HG03108 (cell line): ENCODE data around the gene AKAP7.

ENCODE experiments used
- ATAC-seq: cut with Tn5 transposase; IDR thresholded peaks from one replicate; pipeline ENCODE4 v1.9.1; 2021; ENCODE audit warnings: moderate library complexity; ENCODE audit not compliant: unreplicated experiment

AKAP7 gene

GRCh38 chr6:131197716-131198115 is 62.4 kb downstream of the AKAP7 start:
- no peak for ATAC-seq

DNA sequence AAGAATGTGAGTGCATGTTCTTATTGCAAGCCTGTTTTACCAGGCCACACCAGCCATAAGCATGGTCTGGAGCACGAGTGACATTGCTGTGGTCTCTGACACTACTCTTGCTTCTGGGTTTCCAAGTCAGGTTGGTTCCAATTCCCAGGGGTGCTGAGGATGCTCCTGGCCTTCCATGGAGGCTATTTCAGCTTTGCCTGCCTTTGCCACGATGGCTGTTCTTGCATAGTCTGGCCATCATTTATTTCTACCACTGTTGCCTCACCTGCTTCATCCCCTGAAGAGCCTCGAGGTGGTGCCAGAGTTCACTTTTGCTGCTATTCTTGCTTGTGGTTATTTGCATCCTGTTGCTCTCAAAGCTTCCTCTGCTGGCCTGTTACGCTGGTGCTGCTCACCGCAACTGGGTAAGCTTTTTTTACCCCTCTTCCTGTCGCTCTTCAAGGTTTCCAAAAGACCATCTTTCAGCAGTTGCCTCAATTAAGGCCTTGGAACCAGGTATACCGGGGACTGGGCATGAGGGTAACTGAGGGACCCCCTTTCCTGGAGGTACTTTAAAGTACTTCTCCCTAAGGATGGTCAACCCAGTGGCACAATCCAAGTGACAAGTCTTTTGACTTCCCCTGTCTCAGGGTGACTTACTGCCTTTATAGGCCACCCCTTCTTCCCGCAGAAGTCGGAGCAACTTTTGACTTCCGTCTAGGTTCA is 64.5 kb downstream of the AKAP7 start:
- ATAC-seq = peak; percentile 100

DNA sequence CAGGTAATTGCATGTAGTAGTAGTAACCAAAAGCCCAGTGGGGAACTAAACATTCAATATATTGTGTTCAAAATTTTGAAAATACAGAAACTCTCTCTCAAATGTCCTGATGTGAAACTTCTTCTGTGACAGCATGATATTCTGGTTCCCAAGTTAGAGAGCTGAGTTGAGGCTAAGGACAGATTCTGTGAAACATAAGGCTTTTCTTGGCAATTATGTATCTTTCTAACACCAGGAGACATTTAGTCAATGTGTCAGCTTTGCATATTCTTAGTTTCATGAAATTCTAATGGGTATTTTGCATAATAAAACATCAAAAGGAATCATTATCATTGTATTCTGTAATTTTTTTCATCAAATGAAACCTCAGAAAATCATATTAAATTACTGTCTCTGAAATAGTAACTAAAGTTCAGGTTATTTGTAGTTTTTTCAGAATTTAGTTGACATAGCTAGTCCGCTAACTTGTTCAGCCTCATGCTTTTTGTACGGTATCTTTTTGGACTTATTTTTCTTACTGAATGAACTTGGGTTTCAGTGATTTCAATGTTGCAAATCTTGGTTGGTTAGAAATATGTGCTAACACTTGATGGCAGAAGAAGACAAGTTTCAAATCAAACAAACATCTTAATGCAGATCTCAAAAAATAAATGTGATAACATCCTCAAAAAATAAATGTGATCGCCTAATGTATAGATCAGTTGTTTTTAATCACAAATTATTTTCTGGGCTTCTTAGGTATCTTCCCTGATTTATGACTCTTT is 70.4 kb downstream of the AKAP7 start:
- no peak for ATAC-seq

- ATAC-seq = no peak
These were observed 71.4 kb downstream of the AKAP7 start for GRCh38 chr6:131206463-131207251.

DNA sequence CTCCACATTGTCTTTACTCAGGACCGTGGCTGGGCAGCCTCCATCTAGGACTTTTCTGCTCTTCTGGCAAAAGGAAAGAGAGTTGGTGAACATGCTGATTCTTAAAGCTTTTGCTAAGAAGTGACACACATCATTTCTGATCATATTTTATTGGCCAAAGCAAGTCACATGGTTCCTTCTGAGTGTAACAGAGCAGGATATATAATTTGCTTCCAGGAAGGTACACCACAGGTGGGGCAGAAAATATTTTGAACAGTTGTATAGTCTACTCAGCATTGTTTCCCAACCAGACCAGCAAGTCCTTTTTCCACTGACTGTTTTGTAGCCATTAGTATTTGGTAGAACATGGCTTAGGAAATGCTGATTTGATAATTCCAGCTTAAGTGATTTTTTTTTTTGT is 73.5 kb downstream of the AKAP7 start:
- no peak for ATAC-seq

GRCh38 chr6:131210469-131210868 is 75.2 kb downstream of the AKAP7 start:
- ATAC-seq = no peak

- no peak for ATAC-seq
These were observed 76.8 kb downstream of the AKAP7 start for GRCh38 chr6:131212024-131212423.

DNA sequence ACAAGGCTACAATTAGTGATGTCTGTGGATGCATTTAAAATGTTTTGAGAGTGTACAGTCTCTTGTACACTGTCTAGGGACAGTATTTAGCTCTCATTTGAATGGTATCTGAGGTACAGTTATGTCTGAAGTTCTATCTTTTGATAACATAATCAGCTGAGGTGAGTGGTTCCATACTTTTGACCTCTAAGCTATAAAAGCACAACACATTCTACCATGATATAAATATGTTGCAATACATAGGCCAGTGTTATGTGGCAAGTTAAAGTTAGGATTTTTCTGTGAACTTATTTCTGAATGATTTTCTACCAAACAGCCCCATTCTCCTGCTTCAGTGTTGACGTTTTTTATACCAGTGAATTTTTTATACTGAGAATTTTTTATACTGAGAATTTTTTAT is 77.6 kb downstream of the AKAP7 start:
- ATAC-seq = no peak

- ATAC-seq = no peak
These were observed 78.3 kb downstream of the AKAP7 start for GRCh38 chr6:131213501-131213990.

GRCh38 chr6:131215219-131215618 is 80.0 kb downstream of the AKAP7 start:
- ATAC-seq = no peak

DNA sequence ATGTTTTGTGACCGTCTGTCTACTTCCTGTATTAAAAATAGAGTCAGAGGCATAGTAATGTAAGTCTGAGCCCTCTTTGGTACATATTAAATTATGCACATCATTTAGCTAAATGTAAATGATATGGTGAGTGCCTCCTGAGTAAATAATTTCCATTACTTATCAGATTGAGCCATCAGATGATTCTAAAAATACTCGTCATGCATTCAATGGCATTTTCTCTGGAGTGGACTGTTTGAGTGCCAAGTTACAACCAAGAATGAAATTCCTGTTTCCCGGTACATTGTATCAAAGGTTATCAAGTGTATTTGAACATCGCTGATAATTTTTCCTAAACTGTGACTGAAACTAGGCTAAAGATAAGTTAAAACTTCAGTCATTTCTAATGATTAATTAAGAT is 81.0 kb downstream of the AKAP7 start:
- ATAC-seq = no peak

DNA sequence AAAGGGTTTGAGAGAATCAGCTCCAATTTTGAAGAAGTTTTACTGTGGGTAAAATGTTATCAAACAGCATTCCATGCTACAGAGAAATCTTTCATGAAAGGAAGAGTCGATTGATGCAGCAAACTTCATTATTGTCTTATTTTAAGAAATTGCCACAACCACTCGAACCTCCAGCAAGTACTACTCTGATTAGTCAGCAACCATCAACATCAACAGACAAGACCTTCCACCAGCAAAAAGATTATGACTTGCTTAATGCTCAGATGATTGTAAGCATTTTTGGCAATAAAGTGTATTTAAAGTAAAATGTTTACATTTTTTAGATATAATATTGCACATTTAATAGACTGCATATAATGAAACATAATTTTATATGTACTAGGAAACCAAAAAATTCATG is 87.5 kb downstream of the AKAP7 start:
- no peak for ATAC-seq

- no peak for ATAC-seq
These were observed 88.1 kb downstream of the AKAP7 start for GRCh38 chr6:131223416-131223815.

DNA sequence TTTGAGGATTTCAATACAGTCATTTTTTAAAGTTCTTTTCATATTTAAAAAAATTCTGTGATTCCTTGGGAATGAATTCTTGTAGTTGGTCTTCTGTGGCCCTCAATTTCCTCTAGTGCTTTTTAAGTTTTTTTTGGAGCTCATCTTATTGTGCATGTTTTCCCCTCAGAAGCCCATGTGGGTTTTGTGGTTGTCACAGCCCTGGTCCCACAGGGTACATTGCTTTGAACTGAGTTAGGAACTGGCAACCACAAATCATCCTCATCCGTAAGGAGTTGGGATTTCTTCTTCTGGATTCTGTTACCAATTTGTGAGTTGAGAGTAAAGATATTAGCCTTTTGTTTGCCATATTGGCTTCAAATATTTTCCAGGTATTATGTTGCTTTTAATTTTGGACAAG is 89.9 kb downstream of the AKAP7 start:
- ATAC-seq = no peak

GRCh38 chr6:131225959-131226358 is 90.7 kb downstream of the AKAP7 start:
- ATAC-seq = no peak

- no peak for ATAC-seq
These were observed 91.3 kb downstream of the AKAP7 start for GRCh38 chr6:131226459-131227157.

DNA sequence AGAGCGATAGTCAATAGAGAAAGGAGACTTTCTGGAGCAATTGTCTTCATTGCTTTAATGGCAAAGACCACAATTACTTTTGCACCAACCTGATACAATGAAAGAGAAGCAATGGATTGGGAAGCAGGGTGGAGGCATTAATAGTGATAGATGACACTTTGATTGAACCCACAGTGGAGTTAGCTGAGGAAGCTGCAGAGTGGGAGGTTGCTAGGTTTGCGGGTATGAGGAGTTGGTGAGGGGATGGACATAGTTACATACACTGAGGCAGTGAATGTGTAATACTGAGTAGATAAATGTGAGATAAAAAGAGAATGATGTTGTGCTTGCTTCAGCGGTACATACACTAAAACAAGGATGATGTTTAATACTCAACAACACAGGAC is 91.9 kb downstream of the AKAP7 start:
- ATAC-seq = no peak

DNA sequence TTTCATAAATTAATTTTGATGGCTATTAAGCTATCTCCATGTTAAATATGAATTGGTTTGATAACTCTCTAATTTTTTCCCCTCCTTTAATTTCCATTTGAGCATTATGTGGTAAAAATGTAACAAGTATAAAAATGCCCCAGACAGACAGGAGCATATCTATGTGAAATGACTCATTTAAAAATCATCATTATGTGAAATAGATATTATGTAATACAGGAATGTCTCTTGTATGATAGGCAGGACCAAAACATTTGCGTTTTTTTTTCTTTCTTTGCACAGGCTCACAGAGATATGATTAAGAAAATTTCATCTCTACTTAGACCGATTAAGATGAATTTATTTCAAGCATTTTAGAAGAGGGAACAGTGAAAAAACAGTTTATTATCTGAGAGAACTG is 95.8 kb downstream of the AKAP7 start:
- ATAC-seq = no peak

- no peak for ATAC-seq
These were observed 96.6 kb downstream of the AKAP7 start for GRCh38 chr6:131231891-131232290.

GRCh38 chr6:131244942-131245341 is 109.7 kb downstream of the AKAP7 start:
- ATAC-seq = no peak

DNA sequence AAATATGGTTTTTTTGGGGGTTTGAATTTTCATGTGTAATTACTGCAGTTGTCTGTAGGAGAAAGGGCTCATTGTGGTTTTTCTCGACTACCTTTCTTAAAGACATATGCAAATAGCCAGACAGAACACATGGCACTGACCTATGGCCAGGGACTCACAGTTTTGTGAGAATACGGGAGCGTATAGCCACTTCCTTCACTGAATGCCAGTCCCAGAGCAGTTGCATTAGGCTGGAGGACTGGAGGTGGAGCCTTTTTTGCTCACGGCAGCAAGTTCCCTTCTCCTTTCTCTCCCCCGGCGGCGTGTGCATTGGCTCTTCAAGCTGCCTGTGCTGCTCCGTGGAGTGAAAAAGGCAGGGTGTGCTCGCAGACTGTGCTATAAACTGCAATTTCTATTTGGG is 114.9 kb downstream of the AKAP7 start:
- no peak for ATAC-seq
